Left kidney (tissue), 2 donors: Measurements from ENCODE around the gene FTCD. TPM values are rescaled to one million over a fixed set of nuclear protein-coding genes. Genes with fewer than 3 reads are reported as not detected.

Source experiments
- DNase-seq: peaks from one replicate; pipeline ENCODE4 v3.0.0-alpha.2; 2013
- polyA plus RNA-seq: library from polyadenylated mRNA; unstranded; fragments of 120-200 nt; gene quantifications from one replicate; pipeline ENCODE4 v1.2.1, GENCODE V29; 2013; ENCODE audit not compliant: insufficient read length

The FTCD gene
- polyA plus RNA-seq, 1 donor: 34.1 TPM

GRCh38 chr21:46140352-46141003, 14.9 kb downstream of the FTCD start:
- peak; percentile 42 for DNase-seq

DNA sequence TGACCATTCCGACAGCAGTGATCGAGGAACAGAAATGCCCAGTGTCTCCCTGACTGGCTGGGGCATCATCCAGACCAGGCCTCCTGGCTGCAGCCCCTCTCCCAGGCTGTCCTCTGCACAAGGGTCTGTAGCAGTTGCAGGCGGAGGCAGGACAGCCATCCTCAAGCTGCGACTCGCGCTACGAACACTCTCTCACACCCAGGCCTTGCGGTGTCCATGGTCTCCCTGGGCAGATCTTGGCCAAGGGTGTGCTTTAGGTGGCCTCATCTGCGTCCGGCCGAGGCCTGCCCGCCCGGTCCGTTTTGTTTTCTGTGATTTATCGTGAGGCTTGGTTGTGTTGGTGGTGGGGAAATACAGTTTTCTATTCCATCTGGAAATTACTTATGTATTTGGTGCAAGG, 15.7 kb downstream of the FTCD start:
- no peak for DNase-seq

- no peak for DNase-seq
Observed at GRCh38 chr21:46138383-46138970, 16.9 kb downstream of the FTCD start.

- DNase-seq: no peak
Observed at GRCh38 chr21:46137908-46138307, 17.5 kb downstream of the FTCD start.

- DNase-seq: no peak
Observed at GRCh38 chr21:46136739-46137349, 18.5 kb downstream of the FTCD start.

GRCh38 chr21:46135782-46136395, 19.5 kb downstream of the FTCD start:
- no peak for DNase-seq

GRCh38 chr21:46131838-46132651, 23.3 kb downstream of the FTCD start:
- DNase-seq: no peak

DNA sequence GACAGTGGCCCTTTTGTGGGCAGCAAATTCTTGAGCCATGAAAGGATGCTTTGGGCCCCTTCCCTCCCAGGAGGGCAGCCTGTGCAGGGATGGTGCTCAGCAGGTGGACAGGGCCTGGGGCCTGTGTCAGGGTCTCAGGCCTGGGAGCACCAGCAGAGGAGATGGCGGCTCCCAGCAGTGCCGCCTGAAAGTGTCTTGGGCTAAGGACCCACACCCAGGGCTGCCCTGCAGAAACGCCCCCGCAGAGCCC, 23.9 kb downstream of the FTCD start:
- DNase-seq: no peak

GRCh38 chr21:46130831-46131587, 24.4 kb downstream of the FTCD start:
- no peak for DNase-seq

DNA sequence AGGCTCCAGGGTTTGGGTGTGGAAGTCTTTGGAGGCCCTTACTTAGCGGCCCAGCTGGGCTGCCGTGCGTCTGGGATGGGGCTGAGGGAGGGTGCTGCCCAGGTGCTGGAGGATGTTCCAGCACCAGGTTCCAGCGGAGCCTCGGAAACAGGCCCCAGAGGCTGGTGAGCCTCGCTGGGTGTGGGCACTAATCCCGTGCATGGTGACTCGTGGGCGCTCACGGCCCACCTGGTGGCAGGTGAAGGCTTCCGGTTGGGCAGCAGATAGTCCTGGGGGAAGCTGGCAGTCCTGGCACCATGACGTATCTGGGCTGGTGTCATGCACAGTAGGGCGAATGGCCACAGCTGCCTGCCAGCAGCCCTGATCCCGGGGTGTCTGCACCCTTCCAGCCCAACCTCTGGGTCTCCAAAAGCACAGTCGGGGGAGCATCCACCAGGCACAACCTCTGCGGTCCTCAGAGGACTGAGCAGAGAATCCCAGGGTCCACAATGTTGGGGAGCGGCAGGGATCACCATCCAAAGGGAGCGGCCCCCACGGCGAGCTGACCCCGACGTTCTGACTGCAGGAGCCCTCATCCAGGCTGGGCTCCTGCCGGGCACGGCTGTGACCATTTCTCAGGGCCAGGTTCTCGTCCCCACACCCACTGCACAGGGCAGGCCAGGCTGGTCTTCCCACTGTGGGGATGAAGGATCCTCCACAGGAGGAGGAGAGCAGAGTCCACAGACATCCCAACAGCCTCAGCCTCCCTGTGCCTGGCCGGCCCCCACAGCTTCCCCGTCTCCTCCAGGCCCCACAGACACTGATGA, 25.3 kb downstream of the FTCD start:
- DNase-seq: no peak

- DNase-seq: no peak
Observed at GRCh38 chr21:46128933-46129571, 26.3 kb downstream of the FTCD start.

- peak; percentile 34 for DNase-seq
Observed at GRCh38 chr21:46128106-46128932, 27.1 kb downstream of the FTCD start.

GRCh38 chr21:46127239-46128105, 27.9 kb downstream of the FTCD start:
- DNase-seq: no peak

GRCh38 chr21:46126309-46127238, 28.8 kb downstream of the FTCD start:
- DNase-seq: no peak

GRCh38 chr21:46125846-46126301, 29.5 kb downstream of the FTCD start:
- no peak for DNase-seq

GRCh38 chr21:46124926-46125845, 30.2 kb downstream of the FTCD start:
- DNase-seq: no peak
